Astrocyte of the cerebellum (primary cell): ENCODE results near the gene FAM131A.

Source experiments
- DNase-seq: peaks from one replicate; pipeline ENCODE4 v3.0.0-alpha.2; 2011; ENCODE audit warnings: low read depth
- H3K4me3 ChIP-seq: 2 replicates; pipeline ENCODE4 v1.5.1; 2011; ENCODE audit warnings: mild to moderate bottlenecking, low read depth, low read length, moderate library complexity
- CTCF ChIP-seq: IDR thresholded peaks from 2 replicates; pipeline ENCODE4 v1.5.1; 2012; ENCODE audit warnings: low read length, low read depth, moderate library complexity, mild to moderate bottlenecking; ENCODE audit errors: missing control alignments
- in situ Hi-C: cut with HindIII; loops from 2 replicates; pipeline ENCODE4 v1.10.0; 2017; ENCODE audit warnings: low sequenced_read_pairs

Gene FAM131A

GRCh38 chr3:184358921-184359350, 21.5 kb downstream of the FAM131A start:
- no peak for DNase-seq
- no peak for TF ChIP-seq CTCF
- in situ Hi-C loops = no loop called here

GRCh38 chr3:184359610-184360009, 22.2 kb downstream of the FAM131A start:
- in situ Hi-C loops = no loop called here
- no peak overlapping the region for H3K4me3 ChIP-seq
- DNase-seq = no peak
- no peak for TF ChIP-seq CTCF

More at GRCh38 chr3:184358921-184359350, 21.5 kb downstream of the FAM131A start:
- no peak overlapping the region for H3K4me3 ChIP-seq

DNA sequence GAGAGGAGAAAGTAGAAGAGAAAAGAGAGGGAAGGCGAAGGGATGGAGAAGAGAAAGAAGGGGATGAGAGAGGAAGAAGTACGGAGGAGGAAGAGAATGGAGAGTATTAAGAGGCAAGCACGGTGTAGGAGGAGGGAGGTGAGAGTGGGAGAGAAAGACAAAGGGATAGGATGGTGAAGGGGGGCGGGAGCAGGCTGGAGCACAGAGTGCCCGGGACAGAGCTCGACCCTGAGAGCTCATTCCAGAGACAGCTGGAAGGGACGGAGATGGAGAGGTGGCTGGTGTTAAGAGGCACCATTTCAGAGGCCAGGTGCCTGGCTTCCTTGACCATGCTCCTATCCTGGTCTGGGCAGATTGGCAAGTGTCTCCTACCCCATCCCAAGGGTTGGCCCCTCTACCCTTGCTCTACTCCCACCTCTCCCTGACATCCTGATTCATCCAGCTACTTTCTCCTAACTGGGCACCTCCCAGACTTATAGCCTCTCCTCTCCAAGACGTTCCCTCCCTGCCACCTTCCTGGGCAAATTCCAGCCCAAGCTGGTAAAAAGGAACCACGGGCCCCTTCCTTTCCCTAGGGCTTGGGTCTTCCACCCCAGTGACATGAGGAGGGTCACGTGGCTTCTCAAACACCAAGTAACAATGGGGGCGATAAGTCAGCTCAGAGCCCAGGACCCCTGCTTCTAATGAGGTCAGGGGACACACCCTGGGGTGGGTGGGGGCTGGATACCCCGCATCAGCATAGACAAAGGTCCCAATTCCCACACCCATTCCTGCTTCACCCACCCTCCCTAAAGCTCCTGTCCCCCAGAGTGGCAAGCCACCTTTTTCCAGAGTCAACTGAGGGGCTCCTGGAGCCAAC, 22.9 kb downstream of the FAM131A start:
- TF ChIP-seq CTCF = no peak
- no peak for DNase-seq
- H3K4me3 ChIP-seq = peak overlapping the region; percentile 76
- in situ Hi-C loops = no loop called here

DNA sequence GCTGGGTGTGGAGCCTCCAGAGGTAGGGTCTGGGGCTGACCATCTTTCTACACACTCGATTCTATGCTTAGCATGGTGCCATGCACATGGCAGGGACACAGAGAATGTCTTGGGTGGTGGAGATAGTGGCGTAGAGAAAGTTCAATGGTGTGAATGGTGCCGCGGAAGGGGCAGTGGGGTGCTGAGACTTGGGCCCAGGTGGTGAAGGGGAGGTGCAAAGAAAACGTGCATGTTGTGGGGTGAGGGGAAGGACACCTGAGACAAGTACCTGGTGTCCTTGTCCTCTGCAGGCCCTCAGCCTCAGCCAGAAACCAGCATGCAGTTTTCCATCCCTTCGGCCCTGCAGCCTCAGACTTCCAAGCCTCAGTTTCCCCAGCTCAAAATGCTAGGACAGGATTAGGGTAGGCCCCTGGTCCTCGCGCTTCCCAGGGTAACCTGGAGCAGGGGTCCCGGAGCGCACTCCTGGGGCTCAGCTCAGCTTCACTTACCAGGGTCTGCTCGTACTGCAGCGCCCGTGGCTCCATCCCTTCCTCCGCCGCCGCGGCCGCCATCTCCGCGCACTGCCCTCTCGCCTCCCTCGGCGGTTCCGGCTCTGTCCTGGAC, 23.6 kb downstream of the FAM131A start:
- peak overlapping the region; percentile 76 for H3K4me3 ChIP-seq
- in situ Hi-C loops = no loop called here
- TF ChIP-seq CTCF = no peak
- DNase-seq = no peak

GRCh38 chr3:184361532-184361931, 24.1 kb downstream of the FAM131A start, which contains the start of the genes CLCN2 and POLR2H:
CLCN2 (minus strand) TSS chr3:184361605; CDS start chr3:184361479, 126 bp downstream.
POLR2H (plus strand) TSS chr3:184361710; CDS start chr3:184363493, 1,783 bp downstream.
- no peak for DNase-seq
- no peak for TF ChIP-seq CTCF
- peak within 1 kb of the TSS; percentile 76 for H3K4me3 ChIP-seq
- in situ Hi-C loops = no loop called here

- no peak for DNase-seq
- no peak for TF ChIP-seq CTCF
- peak overlapping the region; percentile 76 for H3K4me3 ChIP-seq
- in situ Hi-C loops = no loop called here
These were observed 24.7 kb downstream of the FAM131A start for GRCh38 chr3:184361932-184362667.
